H1 (cell line): ENCODE data around the gene ASB6. TPM values are rescaled to one million over a fixed set of nuclear protein-coding genes. Genes with fewer than 3 reads are reported as not detected.

Source experiments
- KDM5A ChIP-seq: fragments of 200-600 bp; IDR thresholded peaks from 2 replicates; pipeline ENCODE4 v1.7.1; 2012; ENCODE audit warnings: mild to moderate bottlenecking, low read length, inconsistent platforms, mixed read lengths
- polyA plus RNA-seq, 7 experiments: library from polyadenylated mRNA; depleted of rRNA in 3 of 7; stranded (reverse) in 5 of 7; unstranded in 2 of 7; fragments of >200 nt in 5 of 7; fragments of 200-250 nt in 2 of 7; gene quantifications; 1 replicate in 5 of 7; 2 replicates in 1 of 7; 4 replicates in 1 of 7; pipeline versions ENCODE4 v1.2.1 to v1.2.3, GENCODE V29; 2011 to 2013; ENCODE audit warnings: missing spikeins in 2 of 7, mixed read lengths in 2 of 7
- total RNA-seq: library from RNA; stranded (reverse); fragmentation: NEBNext Ultra II Directional; extraction: Animal tissue kit (Norgen Biotek cat#: 25700); gene quantifications from 2 replicates; pipeline ENCODE4 v1.2.1, GENCODE V29; 2021

Gene ASB6
- total and polyA plus RNA-seq, 2 of the 8 experiments (the other 6 are each of a cell fraction or from before 2014, with no cell fraction given) = 14.0 to 17.3 TPM

DNA sequence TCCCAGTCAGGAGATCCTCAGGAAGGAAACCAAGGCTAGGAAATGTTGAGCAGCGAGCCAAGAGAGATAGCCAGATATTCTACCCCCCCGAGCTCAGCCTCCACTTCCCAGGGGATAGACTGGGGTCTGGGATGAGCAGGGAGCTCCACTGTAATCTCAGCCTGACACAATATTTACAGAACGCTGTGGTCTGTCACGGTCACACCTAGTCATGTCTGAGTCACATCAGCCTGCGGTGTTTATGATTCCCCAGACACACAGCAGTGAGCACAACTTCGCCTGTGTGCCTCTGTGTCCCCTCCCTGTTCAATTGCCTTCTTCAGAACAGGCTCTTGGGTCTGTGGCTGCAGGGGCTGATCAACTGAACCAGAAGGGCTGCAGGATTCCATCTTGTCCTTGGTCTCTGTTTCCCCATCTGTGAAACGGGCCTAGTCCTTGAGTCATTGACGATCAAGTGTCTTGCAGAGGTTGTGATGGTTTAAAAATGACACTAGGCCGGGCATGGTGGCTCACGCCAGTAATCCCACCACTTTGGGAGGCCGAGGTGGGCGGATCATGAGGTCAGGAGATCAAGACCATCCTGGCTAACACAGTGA is 14.9 kb upstream of the ASB6 start (continued):
- no peak for TF ChIP-seq KDM5A
